Thyroid gland (tissue), 4 donors: Measurements from ENCODE around the gene RAB20. TPM values are rescaled to one million over a fixed set of nuclear protein-coding genes. Genes with fewer than 3 reads are reported as not detected.

ENCODE experiments used
- DNase-seq, 2 donors: peaks; one replicate each; pipeline ENCODE4 v3.0.0-alpha.2; 2019
- H3K27ac ChIP-seq, 3 donors: fragments of 200-600 bp; sonication (generic); 1 replicate in 2 of 3; 2 replicates in 1 of 3; pipeline ENCODE4 v1.5.1; 2016 to 2019; ENCODE audit warnings: mild to moderate bottlenecking in 1 of 3, moderate library complexity in 1 of 3
- H3K27me3 ChIP-seq: fragments of 200-600 bp; sonication (generic); one replicate; pipeline ENCODE4 v1.5.1; 2019
- H3K36me3 ChIP-seq, 2 donors: fragments of 200-600 bp; sonication (generic); one replicate each; pipeline ENCODE4 v1.5.1; 2016 to 2019
- H3K4me1 ChIP-seq, 2 donors: fragments of 200-600 bp; sonication (generic); one replicate each; pipeline ENCODE4 v1.5.1; 2017 to 2019
- H3K4me3 ChIP-seq, 3 donors: fragments of 200-600 bp; sonication (generic); replicated peaks in 1 of 3; 1 replicate in 2 of 3; 2 replicates in 1 of 3; pipeline ENCODE4 v1.5.1; 2016; ENCODE audit warnings: mild to moderate bottlenecking in 1 of 3
- H3K9me3 ChIP-seq: fragments of 200-600 bp; sonication (generic); one replicate; pipeline ENCODE4 v1.5.1; 2017
- CTCF ChIP-seq, 6 experiments: fragments of 200-600 bp in 3 of 6; fragments of 450-650 bp in 3 of 6; sonication (generic) in 3 of 6; IDR thresholded peaks; one replicate each; pipeline ENCODE4 v1.5.1; 2016 to 2019; ENCODE audit warnings: antibody characterized with exemption in 6 of 6, mild to moderate bottlenecking in 2 of 6, inconsistent platforms in 1 of 6, moderate library complexity in 1 of 6
- POLR2A ChIP-seq, 2 donors: fragments of 450-650 bp; IDR thresholded peaks; one replicate each; pipeline ENCODE4 v1.6.1; 2017; ENCODE audit warnings: antibody characterized with exemption in 2 of 2, mild to moderate bottlenecking in 2 of 2, moderate library complexity in 1 of 2
- WGBS, 2 donors: methylation state at CpG; one replicate each; pipeline ENCODE4 v1.1.5; 2017; 5-methylcytosine and 5-hydroxymethylcytosine counted together
- intact Hi-C: fragments of 100-400 bp; cut with DNase I; formaldehyde crosslinking; loops from one replicate; pipeline ENCODE4 v1.15.1; 2023
- total RNA-seq, 4 donors: library from RNA; depleted of rRNA; stranded (reverse); fragments of >200 nt; gene quantifications; one replicate each; pipeline ENCODE4 v1.2.3, GENCODE V29; 2016

The RAB20 gene
- total RNA-seq, 4 donors from 2014 or later = 21.0 to 60.5 (median 43.5) TPM

- Histone ChIP-seq H3K4me3 (no peak overlapping the region), H3K9me3 (no peaks in the 10 kb centered on the region), H3K27me3 (no peaks in the 10 kb centered on the region), H3K36me3 (no peaks in the 10 kb centered on the region), H3K27ac (no peak overlapping the region), H3K4me1 (no peaks in the 10 kb centered on the region)
- WGBS, 2 donors = 68 to 85% methylated on average over 6 of the region's 6 CpGs
- intact Hi-C loops = loop anchor here (5.0 kb wide), 1 partner anchor 227 kb away; no protein-coding TSS in a partner anchor
- no peak for DNase-seq
- TF ChIP-seq POLR2A (IDR thresholded peaks at IDR 0.05) (no peak), CTCF (IDR thresholded peaks at IDR 0.05) (no peak)
Measured at GRCh38 chr13:110590577-110590976, 29.1 kb upstream of the RAB20 start.

- intact Hi-C loops = loop anchor here (5.0 kb wide), 1 partner anchor 227 kb away; no protein-coding TSS in a partner anchor
- no peak for DNase-seq
- Histone ChIP-seq H3K4me1 (no peaks in the 10 kb centered on the region), H3K36me3 (no peaks in the 10 kb centered on the region), H3K4me3 (no peak overlapping the region), H3K9me3 (no peaks in the 10 kb centered on the region), H3K27me3 (no peaks in the 10 kb centered on the region), H3K27ac (no peak overlapping the region)
- WGBS, 2 donors = 68 to 71% methylated on average over 3 of the region's 3 CpGs
- no peak for TF ChIP-seq POLR2A (IDR thresholded peaks at IDR 0.05)
- no peak for TF ChIP-seq CTCF (IDR thresholded peaks at IDR 0.05)
Measured at GRCh38 chr13:110589793-110590390, 28.4 kb upstream of the RAB20 start.

GRCh38 chr13:110583178-110583865 lies 21.8 kb upstream of the RAB20 start:
- intact Hi-C loops = no loop called here
- H3K4me3 ChIP-seq = no peak overlapping the region
- no peak for TF ChIP-seq CTCF (IDR thresholded peaks at IDR 0.05)
- TF ChIP-seq POLR2A (IDR thresholded peaks at IDR 0.05) = no peak
- H3K9me3 ChIP-seq = no peaks in the 10 kb centered on the region
- no peak for DNase-seq
- 84 to 90% methylated on average over 13 of the region's 13 CpGs for WGBS, 2 donors
- H3K27me3 ChIP-seq = no peaks in the 10 kb centered on the region
- no peak overlapping the region for H3K27ac ChIP-seq
- no peaks in the 10 kb centered on the region for H3K4me1 ChIP-seq
- no peaks in the 10 kb centered on the region for H3K36me3 ChIP-seq

GRCh38 chr13:110582421-110582954 lies 21.0 kb upstream of the RAB20 start:
- intact Hi-C loops = no loop called here

More at GRCh38 chr13:110582421-110582954, 21.0 kb upstream of the RAB20 start:
- H3K4me3 ChIP-seq = no peak overlapping the region
- no peaks in the 10 kb centered on the region for H3K4me1 ChIP-seq
- WGBS, 2 donors = 90 to 92% methylated on average over 13 of the region's 13 CpGs
- H3K27ac ChIP-seq = no peak overlapping the region
- H3K9me3 ChIP-seq = no peaks in the 10 kb centered on the region
- no peaks in the 10 kb centered on the region for H3K36me3 ChIP-seq
- no peak for TF ChIP-seq CTCF (IDR thresholded peaks at IDR 0.05)
- no peak for TF ChIP-seq POLR2A (IDR thresholded peaks at IDR 0.05)
- no peak for DNase-seq
- no peaks in the 10 kb centered on the region for H3K27me3 ChIP-seq
